ENCODE measurements around the gene BIRC5. TPM values are rescaled to one million over a fixed set of nuclear protein-coding genes. Genes with fewer than 3 reads are reported as not detected.
A peak's percentile ranks its signal among the peaks of the same experiment; 100 is the strongest.

BIRC5 gene
- 1 to 10 TPM; 1.2 to 7.9 (median 3.6) TPM for total RNA-seq

GRCh38 chr17:78214016-78214705 lies at the start of gene BIRC5:
Gene BIRC5, plus strand, starts transcription at chr17:78214253. Its CDS starts 64 bp downstream, at chr17:78214317.
- intact Hi-C loops (cut with DNase I; ENCODE audit: low total_unique reads) (no loop called here), in situ Hi-C loops (cut with MboI; ENCODE audit: low pct_ligation_motif_present in 1 of 4, low pct_unique_long_range_greater_than_20kb in 1 of 4, low sequenced_read_pairs in 3 of 4) (no loop called here)
- no peaks in the 10 kb centered on the region for H3K27me3 ChIP-seq
- no peaks in the 10 kb centered on the region for H3K36me3 ChIP-seq
- WGBS, 2 donors (ENCODE audit: low coverage in 1 of 2), result 0% methylated on average over 3 to 32 of the region's 60 CpGs
- peak; percentile 92 for DNase-seq
- H3K4me1 ChIP-seq, result peaks cover 0 to 18% (median 10%) of the 10 kb centered on the region in 4 donors
- H3K4me3 ChIP-seq, result peak within 1 kb of the TSS in 3 of 4 donors; percentile 38 to 63 (median 62)
- H3K27ac ChIP-seq, result peak within 1 kb of the TSS in 1 of 4 donors; percentile 51
- TF ChIP-seq POLR2A (IDR thresholded peaks at IDR 0.05) (no peak), POLR2AphosphoS5 (IDR thresholded peaks at IDR 0.05) (peak; percentile 15 to 22 (median 20)), EP300 (IDR thresholded peaks at IDR 0.05; ENCODE audit: low read depth) (no peak)
- TF ChIP-seq, protein P1, sequence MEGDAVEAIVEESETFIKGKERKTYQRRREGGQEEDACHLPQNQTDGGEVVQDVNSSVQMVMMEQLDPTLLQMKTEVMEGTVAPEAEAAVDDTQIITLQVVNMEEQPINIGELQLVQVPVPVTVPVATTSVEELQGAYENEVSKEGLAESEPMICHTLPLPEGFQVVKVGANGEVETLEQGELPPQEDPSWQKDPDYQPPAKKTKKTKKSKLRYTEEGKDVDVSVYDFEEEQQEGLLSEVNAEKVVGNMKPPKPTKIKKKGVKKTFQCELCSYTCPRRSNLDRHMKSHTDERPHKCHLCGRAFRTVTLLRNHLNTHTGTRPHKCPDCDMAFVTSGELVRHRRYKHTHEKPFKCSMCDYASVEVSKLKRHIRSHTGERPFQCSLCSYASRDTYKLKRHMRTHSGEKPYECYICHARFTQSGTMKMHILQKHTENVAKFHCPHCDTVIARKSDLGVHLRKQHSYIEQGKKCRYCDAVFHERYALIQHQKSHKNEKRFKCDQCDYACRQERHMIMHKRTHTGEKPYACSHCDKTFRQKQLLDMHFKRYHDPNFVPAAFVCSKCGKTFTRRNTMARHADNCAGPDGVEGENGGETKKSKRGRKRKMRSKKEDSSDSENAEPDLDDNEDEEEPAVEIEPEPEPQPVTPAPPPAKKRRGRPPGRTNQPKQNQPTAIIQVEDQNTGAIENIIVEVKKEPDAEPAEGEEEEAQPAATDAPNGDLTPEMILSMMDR (IDR thresholded peaks at IDR 0.05), result no peak
- H3K9me3 ChIP-seq, result no peaks in the 10 kb centered on the region

GRCh38 chr17:78164748-78165607 lies 49.1 kb upstream of the BIRC5 start:
- Histone ChIP-seq H3K4me3 (no peak overlapping the region), H3K36me3 (no peaks in the 10 kb centered on the region), H3K9me3 (no peaks in the 10 kb centered on the region), H3K4me1 (peaks cover 7 to 22% (median 15%) of the 10 kb centered on the region in 4 donors), H3K27ac (no peak overlapping the region), H3K27me3 (no peaks in the 10 kb centered on the region)
- no peak for DNase-seq
- intact Hi-C loops (cut with DNase I; ENCODE audit: low total_unique reads), result no loop called here
- in situ Hi-C loops (cut with MboI; ENCODE audit: low pct_ligation_motif_present in 1 of 4, low pct_unique_long_range_greater_than_20kb in 1 of 4, low sequenced_read_pairs in 3 of 4), result no loop called here
- WGBS, 2 donors (ENCODE audit: low coverage in 1 of 2), result 94% methylated on average over 13 of the region's 16 CpGs; no CpG with 5 or more reads in 1 of the 2 donors
- TF ChIP-seq, protein P1 (IDR thresholded peaks at IDR 0.05), result no peak
- no peak for TF ChIP-seq EP300 (IDR thresholded peaks at IDR 0.05; ENCODE audit: low read depth)
- TF ChIP-seq POLR2AphosphoS5 (IDR thresholded peaks at IDR 0.05), result no peak
- TF ChIP-seq POLR2A (IDR thresholded peaks at IDR 0.05), result no peak

DNA sequence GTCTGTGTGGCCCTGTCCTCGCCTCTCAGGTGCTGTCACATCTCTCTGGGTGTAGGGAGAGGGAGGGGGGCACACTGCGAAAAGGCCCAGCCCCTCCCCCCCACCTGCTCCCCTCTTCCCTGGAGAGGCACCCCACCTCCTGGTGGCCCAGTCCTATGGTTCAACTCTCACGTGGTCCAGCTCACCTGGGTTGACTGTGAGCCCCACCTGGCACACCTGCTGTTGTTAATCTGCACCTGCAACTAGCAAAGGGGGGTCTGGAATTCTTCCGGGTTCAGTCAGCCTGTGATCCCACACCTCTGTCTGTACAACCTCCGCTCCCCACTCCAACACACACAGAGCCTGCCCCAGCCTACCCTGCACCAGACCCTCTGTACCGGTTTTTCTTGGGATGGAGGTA lies 47.6 kb upstream of the BIRC5 start:
- no peak for DNase-seq
- H3K27ac ChIP-seq, result peak overlapping the region in 1 of 4 donors; percentile 95
- no peaks in the 10 kb centered on the region for H3K9me3 ChIP-seq
- in situ Hi-C loops (cut with MboI; ENCODE audit: low pct_ligation_motif_present in 1 of 4, low pct_unique_long_range_greater_than_20kb in 1 of 4, low sequenced_read_pairs in 3 of 4) (no loop called here), intact Hi-C loops (cut with DNase I; ENCODE audit: low total_unique reads) (no loop called here)
- no peaks in the 10 kb centered on the region for H3K27me3 ChIP-seq
- TF ChIP-seq POLR2A (IDR thresholded peaks at IDR 0.05), result no peak
- H3K4me3 ChIP-seq, result no peak overlapping the region
- H3K36me3 ChIP-seq, result no peaks in the 10 kb centered on the region
- peaks cover 14 to 37% (median 25%) of the 10 kb centered on the region in 4 donors for H3K4me1 ChIP-seq
- 48% methylated on average over 6 of the region's 6 CpGs; no CpG with 5 or more reads in 1 of the 2 donors for WGBS, 2 donors (ENCODE audit: low coverage in 1 of 2)

DNA sequence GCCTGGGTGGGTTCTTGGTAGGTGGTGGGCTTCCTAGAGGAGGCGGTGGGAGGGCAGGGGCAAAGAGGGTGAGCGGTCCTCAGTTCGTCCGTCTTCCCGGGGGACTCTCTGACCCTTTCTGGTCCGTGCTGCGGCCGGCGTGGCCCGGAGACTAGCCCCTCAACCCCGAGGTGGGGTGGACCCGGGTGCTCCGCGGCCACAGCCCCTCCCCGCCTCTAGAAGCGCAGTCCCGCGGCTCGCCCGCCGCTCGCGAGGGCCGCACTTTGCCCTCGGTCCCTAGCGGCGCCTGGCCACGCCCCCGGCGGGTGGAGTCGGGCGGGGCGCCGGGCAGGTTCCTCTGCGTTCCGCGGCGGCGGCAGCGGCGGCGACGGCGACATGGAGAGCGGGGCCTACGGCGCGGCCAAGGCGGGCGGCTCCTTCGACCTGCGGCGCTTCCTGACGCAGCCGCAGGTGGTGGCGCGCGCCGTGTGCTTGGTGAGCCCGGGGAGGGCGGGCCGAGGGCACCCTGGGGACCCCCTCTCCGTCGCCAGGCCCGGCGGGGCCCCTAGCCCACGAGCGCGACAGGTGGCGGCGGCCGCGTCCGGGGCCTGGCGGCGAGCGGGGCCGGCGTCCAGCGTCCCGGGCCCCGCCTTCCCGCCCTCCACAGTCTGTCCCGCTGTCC lies 45.7 kb upstream of the BIRC5 start, which contains the start of gene SYNGR2:
SYNGR2 (plus strand) TSS at position 340 of the 661 bp plus-strand sequence; CDS start at position 376, 36 bp downstream.
- intact Hi-C loops (cut with DNase I; ENCODE audit: low total_unique reads), result no loop called here
- no peaks in the 10 kb centered on the region for H3K36me3 ChIP-seq
- TF ChIP-seq, protein P1 (IDR thresholded peaks at IDR 0.05), result no peak
- TF ChIP-seq EP300 (IDR thresholded peaks at IDR 0.05; ENCODE audit: low read depth) (no peak), POLR2AphosphoS5 (IDR thresholded peaks at IDR 0.05) (peak; percentile 67 to 94 (median 93)), POLR2A (IDR thresholded peaks at IDR 0.05) (peak; percentile 58)
- 0% methylated on average over 46 of the region's 84 CpGs; no CpG with 5 or more reads in 1 of the 2 donors for WGBS, 2 donors (ENCODE audit: low coverage in 1 of 2)
- H3K4me1 ChIP-seq, result peaks cover 33 to 56% (median 44%) of the 10 kb centered on the region in 4 donors
- H3K27ac ChIP-seq, result peak within 1 kb of the TSS; percentile 90 to 95 (median 92)
- no peaks in the 10 kb centered on the region for H3K9me3 ChIP-seq
- in situ Hi-C loops (cut with MboI; ENCODE audit: low pct_ligation_motif_present in 1 of 4, low pct_unique_long_range_greater_than_20kb in 1 of 4, low sequenced_read_pairs in 3 of 4), result no loop called here
- H3K4me3 ChIP-seq, result peak within 1 kb of the TSS; percentile 69 to 96 (median 93)
- peak; percentile 91 for DNase-seq
- H3K27me3 ChIP-seq, result no peaks in the 10 kb centered on the region
